Lung (tissue), 12 donors: ENCODE data around the gene ENO3. TPM values are rescaled to one million over a fixed set of nuclear protein-coding genes. Genes with fewer than 3 reads are reported as not detected.
A peak's percentile ranks its signal among the peaks of the same experiment; 100 is the strongest.
"Not testable (repeated sequence)": the region's sequence is repeated elsewhere in the genome, so short reads cannot be mapped to it uniquely, and the experiment has no call there.

Source experiments
- ATAC-seq: fragments of 200-7000 bp; cut with Tn5 transposase; one replicate; pipeline ENCODE4 v1.9.1; 2020; ENCODE audit warnings: moderate number of reproducible peaks; ENCODE audit not compliant: insufficient read depth, low FRiP score
- DNase-seq, 3 donors: peaks; one replicate each; pipeline ENCODE4 v3.0.0-alpha.2; 2013 to 2017
- H3K27ac ChIP-seq, 2 donors: one replicate each; pipeline ENCODE4 v1.5.1; 2013; ENCODE audit warnings: mild to moderate bottlenecking in 2 of 2, moderate library complexity in 2 of 2, control low read depth in 1 of 2, inconsistent platforms in 1 of 2, low read depth in 1 of 2, low read length in 1 of 2
- H3K27me3 ChIP-seq, 3 donors: one replicate each; pipeline ENCODE4 v1.5.1; 2013; ENCODE audit warnings: low read length in 2 of 3; ENCODE audit not compliant: control insufficient read depth in 3 of 3, insufficient read depth in 3 of 3
- H3K36me3 ChIP-seq, 4 donors: one replicate each; pipeline ENCODE4 v1.5.1; 2013; ENCODE audit warnings: low read length in 4 of 4, mild to moderate bottlenecking in 1 of 4, moderate library complexity in 1 of 4; ENCODE audit not compliant: control insufficient read depth in 4 of 4, insufficient read depth in 4 of 4
- H3K4me1 ChIP-seq, 5 donors: one replicate each; pipeline ENCODE4 v1.5.1; 2013; ENCODE audit warnings: low read length in 5 of 5, mild to moderate bottlenecking in 2 of 5, moderate library complexity in 1 of 5; ENCODE audit not compliant: control insufficient read depth in 5 of 5, insufficient read depth in 5 of 5
- H3K4me3 ChIP-seq: one replicate; pipeline ENCODE4 v1.5.1; 2013; ENCODE audit warnings: mild to moderate bottlenecking, control low read depth, moderate library complexity
- H3K9ac ChIP-seq, 2 donors: one replicate each; pipeline ENCODE4 v1.5.1; 2013; ENCODE audit warnings: low read length in 2 of 2, control low read depth in 1 of 2; ENCODE audit not compliant: insufficient read depth in 1 of 2
- H3K9me3 ChIP-seq, 4 donors: one replicate each; pipeline ENCODE4 v1.5.1; 2013; ENCODE audit warnings: low read length in 3 of 4, mild to moderate bottlenecking in 1 of 4, moderate library complexity in 1 of 4; ENCODE audit not compliant: control insufficient read depth in 4 of 4, insufficient read depth in 3 of 4
- CTCF ChIP-seq: IDR thresholded peaks from 2 replicates; pipeline ENCODE4 v1.5.1; 2012; ENCODE audit warnings: mild to moderate bottlenecking; ENCODE audit errors: control extremely low read depth, extremely low read depth
- WGBS, 2 donors: extraction: QIAGEN DNeasy Blood & Tissue Kit; methylation state at CpG; one replicate each; pipeline ENCODE4 v1.1.7; 2013; 5-methylcytosine and 5-hydroxymethylcytosine counted together
- polyA plus RNA-seq, 2 donors: library from polyadenylated mRNA; stranded (reverse); fragments of 200-250 nt; gene quantifications; one replicate each; pipeline ENCODE4 v1.2.1, GENCODE V29; 2013
- total RNA-seq, 2 donors: library from RNA; depleted of rRNA in 1 of 2; stranded (reverse); fragments of >200 nt in 1 of 2; gene quantifications; one replicate each; pipeline ENCODE4 v1.2.1, GENCODE V29; 2014 to 2021
- donor health status: control.
- donor health status: control.
- donor health status: Bipolar disorder and iron deficiency.
- donor health status: healthy.
- donor health status: DM: yes; HTN: yes; CAD: no.

Gene ENO3
- total and polyA plus RNA-seq, 4 donors = 3.3 to 10.7 (median 8.3) TPM

DNA sequence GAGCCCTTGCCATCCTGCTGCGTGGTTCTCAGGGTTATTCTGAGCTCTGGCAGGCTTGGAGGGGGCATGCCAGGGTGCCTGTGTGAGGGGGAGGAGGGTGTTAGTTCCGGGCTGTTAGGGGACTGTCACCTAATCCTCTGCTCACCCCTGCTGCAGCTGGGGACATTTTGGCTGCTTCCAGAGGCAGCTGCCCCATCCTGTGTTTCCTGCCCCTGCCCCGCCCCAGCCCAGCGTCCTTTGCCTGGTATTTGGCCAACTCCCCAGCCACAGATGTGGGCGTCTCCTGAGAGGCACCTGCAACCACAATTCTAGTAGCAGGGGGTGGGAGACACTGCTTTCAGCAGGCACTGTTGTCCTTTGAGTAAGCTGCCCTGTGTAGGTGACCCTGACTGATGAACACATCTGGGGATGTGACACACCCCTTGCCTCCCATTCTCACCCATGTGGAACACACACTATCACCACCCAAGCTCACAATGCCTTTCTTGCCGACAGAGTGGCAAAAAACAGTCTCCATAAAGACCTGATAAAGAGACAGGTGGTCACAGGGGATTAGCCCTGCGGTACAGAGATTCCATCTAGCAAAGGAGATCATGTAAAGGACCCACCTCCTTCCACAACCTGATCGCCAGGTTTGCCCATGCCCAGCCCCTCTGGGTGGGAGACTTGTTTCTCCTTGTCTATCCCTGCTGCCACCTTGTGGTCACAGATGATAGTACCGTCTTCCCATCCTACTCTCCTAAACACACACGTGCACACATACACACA is 47.7 kb upstream of the ENO3 start, which contains the start of gene CHRNE:
Gene CHRNE, minus strand, starts transcription at position 48 of the 768 bp plus-strand sequence. Its CDS starts 35 bp downstream, at position 13.
- peaks cover 0 to 15% (median 9%) of the 10 kb centered on the region in 5 donors for H3K4me1 ChIP-seq

GRCh38 chr17:4906642-4907041 is 44.3 kb upstream of the ENO3 start:
- not testable (repeated sequence) for H3K9ac ChIP-seq, H3K4me3 ChIP-seq, H3K36me3 ChIP-seq, DNase-seq, H3K9me3 ChIP-seq, ATAC-seq, H3K27ac ChIP-seq
- peaks cover 0 to 13% (median 8%) of the 10 kb centered on the region in 3 donors for H3K27me3 ChIP-seq
- peaks cover 0 to 15% (median 7%) of the 10 kb centered on the region in 5 donors for H3K4me1 ChIP-seq

More for the DNA sequence above, 47.7 kb upstream of the ENO3 start, which contains the start of gene CHRNE:
- WGBS, 2 donors = 6 to 11% methylated on average over 10 of the region's 10 CpGs
- Histone ChIP-seq H3K27me3 (peaks cover 0 to 41% (median 19%) of the 10 kb centered on the region in 3 donors), H3K27ac (peak within 1 kb of the TSS in 1 of 2 donors; percentile 81), H3K4me3 (no peak within 1 kb of the TSS), H3K9ac (no peak within 1 kb of the TSS), H3K36me3 (no peaks in the 10 kb centered on the region), H3K9me3 (no peaks in the 10 kb centered on the region)
- peak; percentile 69 for TF ChIP-seq CTCF
- peak; percentile 74 to 87 (median 78) for DNase-seq
- no peak for ATAC-seq

GRCh38 chr17:4908301-4908700 is 42.6 kb upstream of the ENO3 start:
- 54 to 68% methylated on average over 10 of the region's 10 CpGs for WGBS, 2 donors
- Histone ChIP-seq H3K27me3 (peaks cover 0 to 7% (median 7%) of the 10 kb centered on the region in 3 donors), H3K9ac (no peak overlapping the region), H3K36me3 (no peaks in the 10 kb centered on the region), H3K4me1 (peaks cover 0 to 9% (median 5%) of the 10 kb centered on the region in 5 donors), H3K27ac (peak overlapping the region in 1 of 2 donors; percentile 84), H3K9me3 (no peaks in the 10 kb centered on the region), H3K4me3 (no peak overlapping the region)
- peak in 1 of 3 donors; percentile 14 for DNase-seq
- TF ChIP-seq CTCF = no peak
- no peak for ATAC-seq

- DNase-seq (peak; percentile 90 to 95 (median 93)), ATAC-seq (peak; percentile 97)
- WGBS, 2 donors = 20 to 21% methylated on average over 20 of the region's 20 CpGs
- no peak overlapping the region for H3K4me3 ChIP-seq
- H3K4me1 ChIP-seq = peaks cover 0 to 9% (median 5%) of the 10 kb centered on the region in 5 donors
- H3K36me3 ChIP-seq = no peaks in the 10 kb centered on the region
- no peaks in the 10 kb centered on the region for H3K9me3 ChIP-seq
- TF ChIP-seq CTCF = peak; percentile 82
- peaks cover 0 to 7% (median 5%) of the 10 kb centered on the region in 3 donors for H3K27me3 ChIP-seq
- H3K9ac ChIP-seq = peak overlapping the region in 1 of 2 donors; percentile 62
- peak overlapping the region in 1 of 2 donors; percentile 84 for H3K27ac ChIP-seq
Observed at GRCh38 chr17:4908711-4909496, 42.0 kb upstream of the ENO3 start.
